AG09309 (cell line): ENCODE results near the gene KCNJ1.

Experiments
- DNase-seq: peaks from one replicate; pipeline ENCODE4 v3.0.0-alpha.2; 2010; ENCODE audit warnings: low read depth
- H3K4me3 ChIP-seq: 2 replicates; pipeline ENCODE4 v1.5.1; 2011; ENCODE audit warnings: mild to moderate bottlenecking, low read depth, low read length, moderate library complexity; ENCODE audit not compliant: control insufficient read depth
- CTCF ChIP-seq: IDR thresholded peaks from 2 replicates; pipeline ENCODE4 v1.5.1; 2011; ENCODE audit warnings: mild to moderate bottlenecking, low read depth, low read length, inconsistent platforms; ENCODE audit not compliant: insufficient read depth, control insufficient read depth; ENCODE audit errors: missing control alignments

KCNJ1 gene

GRCh38 chr11:128901653-128902514 lies 34.8 kb upstream of the KCNJ1 start:
- no peak overlapping the region for H3K4me3 ChIP-seq
- TF ChIP-seq CTCF: no peak
- no peak for DNase-seq

GRCh38 chr11:128900468-128900867 lies 33.4 kb upstream of the KCNJ1 start:
- TF ChIP-seq CTCF: no peak
- no peak overlapping the region for H3K4me3 ChIP-seq
- DNase-seq: no peak

GRCh38 chr11:128898580-128899344 lies 31.7 kb upstream of the KCNJ1 start:
- TF ChIP-seq CTCF: no peak
- no peak overlapping the region for H3K4me3 ChIP-seq
- no peak for DNase-seq

- no peak for DNase-seq
- no peak for TF ChIP-seq CTCF
These were observed 30.7 kb upstream of the KCNJ1 start for GRCh38 chr11:128897826-128898225.

GRCh38 chr11:128896356-128896755 lies 29.3 kb upstream of the KCNJ1 start:
- no peak overlapping the region for H3K4me3 ChIP-seq
- no peak for TF ChIP-seq CTCF
- peak; percentile 13 for DNase-seq

More at GRCh38 chr11:128897826-128898225, 30.7 kb upstream of the KCNJ1 start:
- no peak overlapping the region for H3K4me3 ChIP-seq

GRCh38 chr11:128895526-128895925 lies 28.4 kb upstream of the KCNJ1 start:
- H3K4me3 ChIP-seq: no peak overlapping the region
- DNase-seq: no peak
- TF ChIP-seq CTCF: no peak
